NCI-H82 treated with DMSO at 0.1 percent for 48 hours (cell line): ENCODE results near the gene TACC2.

Experiments used
- DNase-seq: peaks from one replicate; lab custom pipeline; 2025; ENCODE audit not compliant: unreplicated experiment; lab: John Stamatoyannopoulos, UW

Gene TACC2

DNA sequence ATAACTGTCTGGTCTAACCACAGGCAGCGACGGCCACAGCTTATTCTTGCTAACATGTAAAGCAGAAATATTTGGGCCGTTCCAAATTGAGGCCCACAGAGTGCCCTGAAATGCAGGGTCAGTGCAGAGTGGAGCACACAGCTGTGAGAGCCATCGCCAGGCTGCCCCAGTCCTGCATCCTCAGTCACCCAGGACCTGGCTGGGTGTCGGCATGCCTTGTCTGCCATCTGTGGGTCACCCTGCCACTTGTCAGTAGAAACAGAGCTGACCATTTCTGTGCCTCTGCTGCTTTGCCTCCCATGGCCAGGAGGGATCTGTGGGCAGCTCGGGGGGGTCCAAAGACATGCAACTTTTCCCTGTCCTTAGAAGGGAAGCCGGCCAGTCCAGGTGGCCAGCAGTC, 224.8 kb downstream of the TACC2 start:
- no peak for DNase-seq

GRCh38 chr10:122216047-122216446, 227.1 kb downstream of the TACC2 start:
- no peak for DNase-seq

DNA sequence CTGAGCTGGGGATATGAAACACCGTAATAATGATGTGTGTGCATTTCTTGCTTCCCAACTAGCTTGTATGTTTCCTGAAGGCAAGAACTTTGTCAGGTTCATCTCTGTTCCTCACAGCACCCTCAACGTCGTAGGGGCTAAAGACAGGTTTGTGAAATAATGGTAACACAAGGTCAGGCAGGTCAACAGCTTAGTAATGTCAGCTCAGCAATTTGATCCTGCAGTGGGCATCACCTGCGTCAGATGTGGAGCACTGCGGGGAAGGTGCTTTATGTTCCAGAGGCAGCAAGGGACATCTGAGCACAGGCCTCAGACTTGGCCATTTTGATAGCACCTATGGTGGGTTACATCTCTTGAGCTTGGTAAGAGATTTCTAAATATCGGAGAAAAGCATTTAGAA, 230.4 kb downstream of the TACC2 start:
- DNase-seq, result no peak

DNA sequence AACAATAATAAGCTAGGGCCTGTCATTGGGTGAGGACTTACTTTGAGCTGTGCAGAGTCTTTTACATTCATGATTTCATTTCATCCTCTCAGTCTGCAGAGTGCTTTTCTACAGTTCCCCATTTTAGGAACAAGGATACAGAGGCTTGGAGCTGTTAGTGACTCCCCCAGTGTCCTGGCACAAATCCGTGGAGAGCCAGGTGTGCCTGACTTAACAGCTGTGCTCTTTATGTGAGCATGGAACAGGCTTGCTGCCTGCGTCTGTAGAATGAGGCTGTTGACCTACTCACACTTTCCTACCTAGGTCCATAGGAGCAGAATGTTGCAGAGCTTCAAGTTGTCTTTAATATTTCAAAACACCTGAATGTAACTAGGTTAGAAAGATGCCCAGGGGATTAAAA, 231.8 kb downstream of the TACC2 start:
- DNase-seq, result no peak

- DNase-seq, result no peak
These were observed 233.0 kb downstream of the TACC2 start for GRCh38 chr10:122221958-122222357.

DNA sequence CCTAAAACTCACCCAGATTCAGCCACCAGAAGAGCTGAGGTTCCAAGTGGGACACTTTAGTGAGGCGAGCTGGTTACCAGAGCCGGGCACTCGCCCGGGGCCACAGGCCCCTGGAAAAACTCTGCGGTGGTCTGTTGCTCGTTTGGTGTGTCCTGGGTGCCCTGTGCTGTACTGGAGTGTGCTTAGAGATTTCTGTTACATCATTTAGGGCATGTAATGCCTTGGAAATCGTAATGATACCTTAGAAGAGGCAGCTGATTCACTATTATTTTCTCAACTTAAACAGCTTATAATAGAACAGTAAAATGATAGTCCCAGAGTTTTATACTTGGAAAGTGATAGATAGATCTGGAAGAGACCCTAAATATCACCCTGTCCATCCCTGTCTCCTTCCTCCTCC, 233.7 kb downstream of the TACC2 start:
- DNase-seq, result no peak

DNA sequence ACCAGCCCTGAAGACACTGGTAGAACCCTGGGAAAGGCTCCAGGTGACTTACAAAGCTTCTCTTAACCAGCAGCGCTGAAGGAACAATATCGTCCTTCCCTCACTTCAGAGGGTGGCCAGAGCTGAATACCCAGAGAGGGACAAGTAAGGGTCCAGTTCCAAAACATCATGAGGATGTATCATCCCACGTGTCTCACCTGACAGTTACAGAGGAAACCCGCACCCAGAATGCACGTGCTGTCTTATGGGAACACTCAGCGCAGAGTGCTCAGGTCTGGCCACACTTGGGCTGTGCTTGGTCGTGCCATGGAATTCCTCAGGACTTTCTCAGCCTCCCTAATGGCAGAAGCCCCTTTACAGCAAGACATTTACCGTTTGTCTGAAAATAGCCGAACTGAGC, 235.2 kb downstream of the TACC2 start:
- no peak for DNase-seq

GRCh38 chr10:122225330-122225729, 236.4 kb downstream of the TACC2 start:
- DNase-seq, result no peak

- DNase-seq, result no peak
These were observed 238.8 kb downstream of the TACC2 start for GRCh38 chr10:122227754-122228153.

GRCh38 chr10:122229666-122230065, 240.7 kb downstream of the TACC2 start:
- DNase-seq, result no peak

- no peak for DNase-seq
These were observed 241.3 kb downstream of the TACC2 start for GRCh38 chr10:122230222-122230621.

DNA sequence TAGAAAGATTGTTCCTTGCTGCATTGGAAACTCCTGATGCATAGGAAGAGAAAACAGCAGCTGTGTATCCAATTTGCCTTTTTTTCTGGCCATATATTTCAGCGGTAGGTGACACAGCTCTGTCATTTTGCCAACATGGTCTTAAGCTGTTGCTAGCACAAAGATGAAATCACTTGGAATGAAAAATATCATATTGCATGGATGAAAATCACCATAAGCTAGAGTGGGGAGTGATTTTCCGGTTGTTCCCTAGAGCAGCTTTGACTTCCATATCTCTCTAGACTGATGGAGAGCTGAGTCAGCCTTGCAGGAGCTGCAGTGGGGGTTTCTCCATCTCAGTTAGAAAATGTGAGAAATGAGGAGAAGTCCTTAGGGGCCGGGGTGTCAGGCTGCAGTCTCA, 243.8 kb downstream of the TACC2 start:
- DNase-seq, result no peak

GRCh38 chr10:122233857-122234348, 244.9 kb downstream of the TACC2 start:
- DNase-seq, result no peak

GRCh38 chr10:122234416-122234815, 245.5 kb downstream of the TACC2 start:
- DNase-seq, result no peak

- no peak for DNase-seq
These were observed 247.8 kb downstream of the TACC2 start for GRCh38 chr10:122236690-122237306.

GRCh38 chr10:122237331-122237990, 248.5 kb downstream of the TACC2 start:
- no peak for DNase-seq

DNA sequence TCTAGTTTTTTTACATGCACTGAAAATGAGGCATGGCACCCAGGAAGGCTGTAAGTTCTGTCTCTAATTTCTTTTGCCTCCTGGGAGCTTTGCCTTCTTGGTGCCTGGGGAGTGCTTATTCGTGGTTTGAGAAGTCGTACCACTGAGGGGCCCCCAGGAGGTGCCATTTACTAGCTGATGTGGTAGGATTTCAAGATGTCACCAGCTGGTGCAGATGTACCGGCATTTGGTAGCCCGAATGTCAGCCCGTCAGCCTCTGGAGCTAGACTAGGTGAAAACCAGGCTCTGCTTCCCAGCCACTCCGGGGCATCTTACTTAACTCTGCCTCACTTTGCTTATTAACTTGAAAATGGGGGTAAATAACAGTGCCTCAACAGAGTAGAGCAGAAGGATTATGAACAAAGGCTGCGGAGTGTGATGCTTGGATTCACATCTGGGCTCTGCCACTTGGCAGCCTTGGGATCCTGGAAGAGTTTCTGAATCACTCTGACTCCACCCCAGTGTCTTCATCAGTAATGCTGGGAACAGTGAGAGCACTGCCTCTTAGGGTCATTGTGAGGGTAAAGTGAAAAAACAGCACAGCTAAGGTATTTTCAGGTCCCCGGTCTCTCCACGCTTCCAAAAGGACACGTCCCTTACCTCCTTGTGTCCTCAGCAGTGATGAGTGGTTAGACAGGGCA, 250.8 kb downstream of the TACC2 start:
- no peak for DNase-seq

DNA sequence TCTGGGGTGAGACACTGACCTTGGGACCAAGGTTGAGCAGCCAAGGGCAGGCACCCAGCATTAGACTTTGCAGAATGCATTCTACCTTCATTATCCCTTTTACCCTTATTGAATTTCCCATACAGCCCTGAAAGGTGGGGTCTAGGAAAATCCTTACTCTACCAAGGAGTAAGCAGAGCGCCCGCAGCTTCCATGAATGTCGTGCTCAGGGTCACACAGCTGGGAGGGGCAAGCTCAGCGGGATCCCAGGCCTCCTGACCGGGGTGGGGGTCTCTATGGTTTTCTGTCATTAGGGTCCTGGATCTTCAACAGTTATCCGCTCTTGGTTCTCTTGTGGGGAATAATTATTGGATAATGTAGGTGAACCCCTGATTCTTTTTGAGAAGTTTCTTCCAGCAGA, 251.4 kb downstream of the TACC2 start:
- DNase-seq, result no peak

- no peak for DNase-seq
These were observed 252.9 kb downstream of the TACC2 start for GRCh38 chr10:122241836-122242235.

DNA sequence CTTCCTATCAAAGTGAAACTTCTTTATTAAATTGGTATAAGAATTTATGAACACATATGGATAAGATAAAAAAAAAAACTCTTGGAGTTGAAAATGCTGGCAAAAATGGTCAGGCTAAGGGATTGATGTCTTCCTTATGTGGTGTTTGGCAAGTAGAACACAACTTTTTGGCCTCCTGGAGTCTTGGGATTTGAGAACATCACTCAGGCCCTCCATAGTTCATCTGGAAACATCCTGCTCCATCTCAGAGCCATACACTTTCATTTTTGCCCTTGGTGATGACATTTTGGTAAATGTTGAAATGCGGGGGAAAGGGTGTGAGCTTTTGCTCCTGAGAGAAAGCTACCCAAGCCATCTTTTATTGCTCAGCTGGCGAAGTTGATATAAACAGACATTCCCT, 254.6 kb downstream of the TACC2 start:
- DNase-seq, result no peak

GRCh38 chr10:122244001-122244975, 255.3 kb downstream of the TACC2 start:
- DNase-seq, result no peak
